GM18951 (cell line): ENCODE data around the gene TIAM2.

ENCODE experiments used
- POLR2A ChIP-seq: IDR thresholded peaks from 4 replicates; pipeline ENCODE4 v1.6.1; 2011; ENCODE audit warnings: mild to moderate bottlenecking; ENCODE audit not compliant: insufficient read length, insufficient read depth; ENCODE audit errors: extremely low read depth
- in situ Hi-C: fragments of 300-500 bp; cut with MboI; formaldehyde crosslinking; loops from one replicate; pipeline ENCODE4 v1.12.0; 2022; ENCODE audit warnings: low sequenced_read_pairs, mixed read lengths, inconsistent platforms; ENCODE audit not compliant: unreplicated experiment

TIAM2 gene

DNA sequence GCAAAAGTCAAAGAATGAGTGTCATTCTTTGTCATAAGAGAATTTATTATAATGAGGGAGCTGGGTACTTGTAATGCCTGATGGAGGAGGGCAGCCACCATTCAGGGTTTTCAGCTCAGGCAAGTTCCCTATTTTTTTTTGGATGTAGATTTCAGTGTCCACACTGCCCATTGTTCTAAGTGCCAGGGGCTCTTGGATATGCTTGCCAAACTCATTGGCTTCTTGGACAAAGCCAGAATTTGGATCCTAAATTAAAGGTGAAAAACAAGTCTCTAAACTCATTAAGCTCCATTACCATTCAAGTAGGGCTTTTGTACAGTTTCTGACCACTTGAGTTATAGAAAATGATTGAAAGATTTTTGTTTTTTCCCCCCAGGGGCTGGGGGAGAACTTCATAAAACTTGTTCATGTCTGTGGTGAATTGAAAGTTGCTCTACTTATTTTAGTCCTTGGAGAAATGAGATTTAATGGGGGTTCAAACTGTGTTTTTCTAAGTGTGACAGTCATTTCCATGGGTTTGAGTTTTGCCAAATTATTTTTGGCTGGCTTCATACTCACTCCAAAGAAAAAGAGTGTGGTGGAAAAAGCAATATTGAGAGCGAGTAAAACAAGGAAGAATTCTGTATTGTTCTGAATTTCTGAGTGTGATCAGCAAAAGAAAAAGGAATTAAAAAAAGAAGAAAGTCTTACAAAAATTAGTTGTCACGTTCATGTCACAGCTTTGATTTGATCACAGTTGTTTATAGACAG lies 46.0 kb downstream of the TIAM2 start:
- no peak for TF ChIP-seq POLR2A
- in situ Hi-C loops: no loop called here

- in situ Hi-C loops: no loop called here
Observed at GRCh38 chr6:155041741-155042279, 46.7 kb downstream of the TIAM2 start.

DNA sequence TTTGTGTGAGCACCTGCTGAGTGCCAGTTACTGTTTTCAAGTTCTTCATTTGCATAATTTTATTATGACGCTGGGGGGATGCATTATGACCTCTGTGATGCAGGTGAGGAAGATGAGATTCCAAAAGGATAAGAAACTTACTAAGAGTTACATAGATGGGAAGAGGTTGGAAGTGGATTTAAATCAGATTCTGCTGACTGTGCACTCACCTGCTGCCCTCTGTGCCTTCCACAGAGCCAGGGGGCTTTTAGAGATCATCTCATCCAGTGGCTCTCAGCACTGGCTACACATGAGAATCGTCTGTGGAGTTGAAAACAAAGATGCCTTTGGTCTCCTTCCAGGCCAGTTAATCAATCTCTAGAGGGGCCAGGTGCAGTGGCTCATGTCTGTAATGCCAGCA lies 47.9 kb downstream of the TIAM2 start:
- TF ChIP-seq POLR2A: no peak
- in situ Hi-C loops: no loop called here

More at GRCh38 chr6:155041741-155042279, 46.7 kb downstream of the TIAM2 start:
- TF ChIP-seq POLR2A: no peak

GRCh38 chr6:155045561-155046404 lies 50.7 kb downstream of the TIAM2 start:
- in situ Hi-C loops: no loop called here
- TF ChIP-seq POLR2A: no peak

GRCh38 chr6:155047523-155047922 lies 52.4 kb downstream of the TIAM2 start:
- TF ChIP-seq POLR2A: no peak
- in situ Hi-C loops: no loop called here

- no peak for TF ChIP-seq POLR2A
- in situ Hi-C loops: no loop called here
Observed at GRCh38 chr6:155050311-155050710, 55.2 kb downstream of the TIAM2 start.

DNA sequence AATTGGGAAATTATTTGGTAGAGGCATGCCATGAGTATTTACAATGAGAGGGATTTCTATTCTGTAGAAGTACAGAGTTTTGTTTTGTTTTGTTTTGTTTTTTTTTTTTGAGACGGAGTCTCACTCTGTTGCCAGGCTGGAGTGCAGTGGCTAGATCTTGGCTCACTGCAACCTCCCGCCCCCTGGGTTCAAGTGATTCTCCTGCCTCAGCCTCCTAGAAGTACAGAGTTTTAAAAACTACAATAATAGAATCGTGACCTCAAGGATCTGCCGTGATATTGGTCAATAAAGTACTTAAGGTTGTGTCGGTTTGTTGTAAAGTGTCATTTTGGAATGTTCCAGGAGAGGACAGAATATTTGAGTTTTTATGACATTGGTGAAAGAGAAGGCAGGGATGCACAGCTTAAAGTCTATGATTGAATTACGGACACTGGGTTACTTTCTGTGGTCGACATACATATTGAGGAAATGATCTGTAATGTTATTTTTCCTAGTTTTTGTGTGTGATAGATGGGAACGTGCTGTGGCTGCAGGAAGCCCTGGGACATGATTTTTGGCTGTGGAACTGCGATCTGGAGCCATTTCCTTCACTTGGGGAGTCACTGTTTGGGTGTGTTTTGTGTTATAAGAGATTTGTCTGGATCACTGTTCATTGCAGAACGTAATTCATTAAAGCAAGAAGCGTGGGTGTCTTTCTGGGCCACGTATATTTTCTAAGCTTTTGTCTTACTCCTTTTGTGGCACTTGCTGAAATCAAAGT lies 59.6 kb downstream of the TIAM2 start:
- no peak for TF ChIP-seq POLR2A
- in situ Hi-C loops: no loop called here

- in situ Hi-C loops: no loop called here
Observed at GRCh38 chr6:155055729-155056128, 60.6 kb downstream of the TIAM2 start.

DNA sequence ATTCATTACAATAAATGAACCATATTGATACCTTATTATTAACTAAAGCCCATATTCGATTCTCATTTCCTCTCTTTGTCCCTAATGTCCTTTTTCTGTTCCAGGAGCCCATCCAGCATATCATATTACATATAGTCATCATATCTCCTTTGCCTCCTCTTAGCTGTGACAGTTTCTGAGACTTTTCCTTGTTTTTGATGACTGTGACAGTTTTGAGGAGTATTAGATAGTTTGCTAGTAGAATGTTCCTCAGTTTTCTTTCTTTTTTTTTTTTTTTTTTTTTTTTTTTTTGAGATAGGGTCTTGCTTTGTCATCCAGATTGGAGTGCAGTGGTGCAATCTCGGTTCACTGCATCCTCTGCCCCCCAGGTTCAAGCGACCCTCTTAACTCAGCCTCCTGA lies 61.6 kb downstream of the TIAM2 start:
- in situ Hi-C loops: no loop called here
- TF ChIP-seq POLR2A: no peak

More at GRCh38 chr6:155055729-155056128, 60.6 kb downstream of the TIAM2 start:
- TF ChIP-seq POLR2A: no peak

DNA sequence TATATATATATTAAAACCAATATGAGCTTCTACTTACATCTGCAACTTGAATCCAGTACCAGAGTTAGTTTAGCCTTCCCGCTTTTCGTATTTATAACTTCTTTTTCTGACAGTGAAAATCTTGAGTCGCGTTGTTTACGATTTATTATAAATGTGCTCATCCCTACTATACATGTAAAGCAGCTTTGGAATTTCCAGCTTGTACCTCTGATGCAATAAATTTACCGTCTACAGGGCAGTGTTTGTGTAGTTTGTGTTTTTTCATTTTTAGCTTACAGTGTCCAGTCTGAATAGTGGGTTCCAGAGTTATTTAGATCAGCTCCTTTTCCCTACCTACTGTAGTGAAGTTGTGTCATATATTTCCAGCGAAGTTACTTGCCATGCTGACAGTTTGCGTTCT lies 66.3 kb downstream of the TIAM2 start:
- in situ Hi-C loops: no loop called here
- no peak for TF ChIP-seq POLR2A

GRCh38 chr6:155062866-155063341 lies 67.8 kb downstream of the TIAM2 start:
- in situ Hi-C loops: no loop called here
- no peak for TF ChIP-seq POLR2A

- no peak for TF ChIP-seq POLR2A
- in situ Hi-C loops: no loop called here
Observed at GRCh38 chr6:155064303-155064702, 69.2 kb downstream of the TIAM2 start.

DNA sequence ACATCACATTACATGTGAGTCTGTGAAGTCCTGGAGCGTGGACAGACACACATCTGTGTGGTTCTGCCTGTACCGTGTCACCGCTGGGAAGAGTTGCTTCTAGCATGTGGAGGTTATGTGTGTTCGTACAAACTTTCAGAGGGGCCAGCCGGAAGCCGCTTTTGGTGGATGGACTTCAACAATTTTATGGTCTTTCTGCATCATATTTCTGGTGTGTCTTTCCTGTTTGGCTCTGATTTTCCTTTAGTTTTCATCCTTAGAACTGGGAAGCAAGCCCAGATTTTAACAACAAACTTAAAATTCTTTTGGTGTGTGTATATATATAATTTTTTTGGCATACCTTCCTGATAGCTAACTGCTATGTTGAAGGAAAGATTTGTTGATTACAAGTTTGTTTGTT lies 71.2 kb downstream of the TIAM2 start:
- no peak for TF ChIP-seq POLR2A
- in situ Hi-C loops: no loop called here
